T-helper 1 cell treated with Interleukin-12 subunit alpha and Interleukin-12 subunit beta and Interleukin-4 antibody, amounts not matched to agents 30 μg/mL and 1 μg/mL, for 36 hours (primary cell): ENCODE measurements around the gene MYB.

Experiments used
- H3K27ac Mint-ChIP-seq: one replicate; pipeline ENCODE4 v1.8.0; 2021; ENCODE audit warnings: mild to moderate bottlenecking, mixed read lengths
- H3K27me3 Mint-ChIP-seq: one replicate; pipeline ENCODE4 v1.8.0; 2021; ENCODE audit warnings: low read depth, mixed read lengths
- H3K36me3 Mint-ChIP-seq: one replicate; pipeline ENCODE4 v1.8.0; 2021; ENCODE audit warnings: low read depth, mixed read lengths
- H3K4me1 Mint-ChIP-seq: one replicate; pipeline ENCODE4 v1.8.0; 2021; ENCODE audit warnings: low read depth, mixed read lengths
- H3K4me3 Mint-ChIP-seq: one replicate; pipeline ENCODE4 v1.8.0; 2021; ENCODE audit warnings: mild to moderate bottlenecking, moderate library complexity, mixed read lengths
- H3K9me3 Mint-ChIP-seq: one replicate; pipeline ENCODE4 v1.8.0; 2021; ENCODE audit warnings: mixed read lengths

Gene MYB

DNA sequence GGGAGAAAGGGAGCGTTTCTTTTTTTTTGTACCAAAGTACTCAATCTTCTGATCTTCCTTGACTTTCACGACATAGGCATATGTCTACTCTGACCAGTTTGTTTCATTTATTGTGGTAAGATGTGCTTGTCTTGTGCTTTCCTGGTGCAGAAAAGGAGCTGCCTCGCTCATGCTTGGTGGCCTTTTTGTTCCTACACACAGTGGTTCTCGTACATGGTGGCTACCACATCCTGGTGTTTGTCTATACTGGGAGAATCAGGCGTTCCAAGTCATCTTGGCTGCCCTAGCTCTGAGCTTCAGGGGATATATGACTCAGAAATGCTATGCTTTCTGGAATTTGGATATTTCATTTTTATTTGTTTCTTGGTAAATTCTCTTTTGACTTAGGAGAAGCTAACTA lies 31.8 kb downstream of the MYB start:
- peaks cover 43% of the 10 kb centered on the region for H3K4me1 Mint-ChIP-seq
- H3K27ac Mint-ChIP-seq: peak overlapping the region; percentile 88
- H3K27me3 Mint-ChIP-seq: no peaks in the 10 kb centered on the region
- H3K36me3 Mint-ChIP-seq: peaks cover 43% of the 10 kb centered on the region
- no peaks in the 10 kb centered on the region for H3K9me3 Mint-ChIP-seq
- H3K4me3 Mint-ChIP-seq: peak overlapping the region; percentile 75

GRCh38 chr6:135213616-135214015 lies 32.5 kb downstream of the MYB start:
- H3K36me3 Mint-ChIP-seq: peaks cover 43% of the 10 kb centered on the region
- H3K9me3 Mint-ChIP-seq: no peaks in the 10 kb centered on the region
- no peak overlapping the region for H3K4me3 Mint-ChIP-seq
- peak overlapping the region; percentile 47 for H3K27ac Mint-ChIP-seq
- H3K27me3 Mint-ChIP-seq: no peaks in the 10 kb centered on the region
- H3K4me1 Mint-ChIP-seq: peaks cover 43% of the 10 kb centered on the region

- H3K36me3 Mint-ChIP-seq: peaks cover 42% of the 10 kb centered on the region
- no peaks in the 10 kb centered on the region for H3K9me3 Mint-ChIP-seq
- H3K27me3 Mint-ChIP-seq: no peaks in the 10 kb centered on the region
- H3K4me1 Mint-ChIP-seq: peaks cover 30% of the 10 kb centered on the region
- H3K27ac Mint-ChIP-seq: no peak overlapping the region
- H3K4me3 Mint-ChIP-seq: no peak overlapping the region
Measured at GRCh38 chr6:135215160-135215559, 34.1 kb downstream of the MYB start.

- Mint-ChIP-seq H3K9me3 (no peaks in the 10 kb centered on the region), H3K27me3 (no peaks in the 10 kb centered on the region), H3K36me3 (peaks cover 39% of the 10 kb centered on the region), H3K27ac (no peak overlapping the region), H3K4me1 (peaks cover 26% of the 10 kb centered on the region), H3K4me3 (no peak overlapping the region)
Measured at GRCh38 chr6:135215563-135215962, 34.5 kb downstream of the MYB start.

GRCh38 chr6:135217663-135218062 lies 36.6 kb downstream of the MYB start:
- Mint-ChIP-seq H3K27ac (no peak overlapping the region), H3K4me1 (peaks cover 17% of the 10 kb centered on the region), H3K36me3 (peaks cover 31% of the 10 kb centered on the region), H3K4me3 (no peak overlapping the region), H3K9me3 (no peaks in the 10 kb centered on the region), H3K27me3 (no peaks in the 10 kb centered on the region)

DNA sequence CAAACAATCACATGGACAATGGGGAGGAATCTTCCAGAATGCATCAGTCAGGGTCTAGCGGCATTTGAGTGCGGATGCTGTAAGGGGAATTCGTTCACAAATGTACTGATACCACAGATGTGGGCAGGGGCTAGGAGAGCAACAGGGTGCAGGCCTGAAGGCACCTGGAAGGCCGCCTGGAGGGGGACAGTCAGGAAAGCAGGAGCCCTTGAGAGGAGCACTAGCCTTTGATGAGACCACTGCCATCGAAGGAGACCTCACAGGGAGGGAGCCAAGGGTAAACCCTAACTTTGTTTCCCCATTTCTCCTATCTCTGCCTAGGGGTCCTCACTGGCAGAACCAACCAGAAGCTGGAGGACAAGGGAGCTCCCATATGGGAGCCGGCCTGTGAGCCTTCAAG lies 38.2 kb downstream of the MYB start:
- no peak overlapping the region for H3K4me3 Mint-ChIP-seq
- no peaks in the 10 kb centered on the region for H3K9me3 Mint-ChIP-seq
- no peaks in the 10 kb centered on the region for H3K27me3 Mint-ChIP-seq
- no peak overlapping the region for H3K27ac Mint-ChIP-seq
- peaks cover 18% of the 10 kb centered on the region for H3K4me1 Mint-ChIP-seq
- peaks cover 34% of the 10 kb centered on the region for H3K36me3 Mint-ChIP-seq

GRCh38 chr6:135221042-135221441 lies 39.9 kb downstream of the MYB start:
- Mint-ChIP-seq H3K4me1 (peaks cover 17% of the 10 kb centered on the region), H3K4me3 (no peak overlapping the region), H3K36me3 (peaks cover 33% of the 10 kb centered on the region), H3K9me3 (no peaks in the 10 kb centered on the region), H3K27me3 (no peaks in the 10 kb centered on the region), H3K27ac (no peak overlapping the region)

GRCh38 chr6:135221505-135221904 lies 40.4 kb downstream of the MYB start:
- H3K9me3 Mint-ChIP-seq: no peaks in the 10 kb centered on the region
- no peak overlapping the region for H3K27ac Mint-ChIP-seq
- H3K4me3 Mint-ChIP-seq: no peak overlapping the region
- peaks cover 32% of the 10 kb centered on the region for H3K36me3 Mint-ChIP-seq
- peaks cover 17% of the 10 kb centered on the region for H3K4me1 Mint-ChIP-seq
- no peaks in the 10 kb centered on the region for H3K27me3 Mint-ChIP-seq

DNA sequence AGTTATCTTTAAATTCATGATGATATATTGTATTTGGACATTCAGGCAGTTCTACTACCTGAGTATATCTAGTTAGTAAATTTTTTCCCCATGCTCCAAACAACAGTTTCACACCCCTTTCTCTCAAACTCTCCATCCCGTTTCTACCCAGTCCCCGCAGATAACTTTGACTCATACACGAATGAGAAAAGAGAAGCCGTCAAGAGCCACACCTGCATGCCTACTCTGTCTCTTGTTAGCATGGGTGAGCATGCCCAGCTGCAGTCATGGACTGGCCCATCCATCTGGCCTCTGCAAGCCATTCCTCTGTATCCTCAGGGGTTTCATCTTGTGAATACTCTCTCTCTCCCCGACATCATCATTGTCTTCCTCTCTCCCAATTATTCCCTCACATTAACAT lies 41.5 kb downstream of the MYB start:
- H3K36me3 Mint-ChIP-seq: peaks cover 27% of the 10 kb centered on the region
- no peaks in the 10 kb centered on the region for H3K9me3 Mint-ChIP-seq
- no peaks in the 10 kb centered on the region for H3K27me3 Mint-ChIP-seq
- no peak overlapping the region for H3K4me3 Mint-ChIP-seq
- H3K27ac Mint-ChIP-seq: peak overlapping the region; percentile 58
- peaks cover 25% of the 10 kb centered on the region for H3K4me1 Mint-ChIP-seq

- H3K9me3 Mint-ChIP-seq: no peaks in the 10 kb centered on the region
- H3K36me3 Mint-ChIP-seq: peaks cover 20% of the 10 kb centered on the region
- no peaks in the 10 kb centered on the region for H3K27me3 Mint-ChIP-seq
- H3K4me1 Mint-ChIP-seq: peaks cover 31% of the 10 kb centered on the region
- H3K4me3 Mint-ChIP-seq: peak overlapping the region; percentile 76
- H3K27ac Mint-ChIP-seq: peak overlapping the region; percentile 88
Measured at GRCh38 chr6:135224037-135224647, 43.0 kb downstream of the MYB start.

DNA sequence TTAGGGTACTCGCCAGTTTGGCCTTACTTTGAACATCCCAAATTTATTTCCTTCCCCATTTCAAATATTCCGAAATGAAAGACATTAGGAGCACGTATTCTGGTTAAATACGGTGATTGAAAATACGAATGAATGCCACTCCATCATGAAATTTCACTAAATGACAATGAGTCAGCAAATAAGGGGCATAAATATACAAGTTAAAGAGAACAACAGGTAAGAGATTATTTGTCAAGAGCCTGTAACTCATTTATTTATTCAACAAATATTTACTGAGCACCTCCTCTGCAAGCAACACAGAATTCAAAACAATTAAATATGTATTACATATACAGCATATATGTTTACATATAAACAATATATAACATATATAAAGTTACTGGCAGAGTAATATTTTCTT lies 44.8 kb downstream of the MYB start:
- no peak overlapping the region for H3K4me3 Mint-ChIP-seq
- no peaks in the 10 kb centered on the region for H3K9me3 Mint-ChIP-seq
- H3K27me3 Mint-ChIP-seq: no peaks in the 10 kb centered on the region
- H3K4me1 Mint-ChIP-seq: peaks cover 32% of the 10 kb centered on the region
- H3K27ac Mint-ChIP-seq: no peak overlapping the region
- H3K36me3 Mint-ChIP-seq: peaks cover 13% of the 10 kb centered on the region

DNA sequence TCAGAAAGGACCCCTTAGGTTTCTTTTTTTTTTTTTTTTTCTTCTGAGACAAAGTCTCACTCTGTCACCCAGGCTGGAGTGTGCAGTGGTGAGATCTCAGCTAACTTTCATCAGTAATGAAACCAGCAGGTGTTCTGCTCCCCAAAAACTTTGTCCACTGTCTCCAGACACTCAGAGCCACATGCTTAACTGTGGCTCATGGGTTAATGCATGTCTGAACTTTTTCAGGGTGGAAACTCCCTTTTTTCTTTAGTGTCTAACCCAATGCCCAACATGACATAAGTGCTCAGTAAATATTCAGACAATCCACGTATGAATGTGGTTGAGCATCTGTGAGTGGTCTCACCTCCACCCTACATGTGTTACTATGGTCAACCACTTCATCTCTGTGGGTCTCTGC lies 45.4 kb downstream of the MYB start:
- peaks cover 37% of the 10 kb centered on the region for H3K4me1 Mint-ChIP-seq
- H3K36me3 Mint-ChIP-seq: peaks cover 13% of the 10 kb centered on the region
- H3K27ac Mint-ChIP-seq: no peak overlapping the region
- H3K27me3 Mint-ChIP-seq: no peaks in the 10 kb centered on the region
- H3K9me3 Mint-ChIP-seq: no peaks in the 10 kb centered on the region
- no peak overlapping the region for H3K4me3 Mint-ChIP-seq

DNA sequence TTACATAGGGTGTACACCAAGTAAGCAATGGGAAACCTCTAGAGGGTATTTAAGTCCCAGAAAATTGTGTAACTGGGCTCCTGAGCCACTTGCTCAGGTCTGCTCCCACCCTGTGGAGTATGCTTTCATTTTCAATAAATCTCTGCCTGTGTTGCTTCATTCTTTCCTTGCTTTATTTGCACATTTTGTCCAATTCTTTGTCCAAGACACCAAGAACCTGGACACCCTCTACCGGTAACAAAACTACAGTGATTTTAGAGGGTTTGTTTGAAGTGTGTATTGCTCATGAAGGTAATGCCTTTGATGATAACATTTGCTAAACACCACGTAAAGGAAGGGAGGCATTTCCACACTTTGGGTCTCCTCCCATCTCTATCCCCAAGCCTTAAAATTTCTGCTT lies 46.2 kb downstream of the MYB start:
- H3K36me3 Mint-ChIP-seq: peaks cover 13% of the 10 kb centered on the region
- H3K4me1 Mint-ChIP-seq: peaks cover 38% of the 10 kb centered on the region
- no peak overlapping the region for H3K4me3 Mint-ChIP-seq
- H3K27ac Mint-ChIP-seq: no peak overlapping the region
- H3K27me3 Mint-ChIP-seq: no peaks in the 10 kb centered on the region
- H3K9me3 Mint-ChIP-seq: no peaks in the 10 kb centered on the region

- Mint-ChIP-seq H3K36me3 (peaks cover 10% of the 10 kb centered on the region), H3K27me3 (no peaks in the 10 kb centered on the region), H3K4me1 (peaks cover 35% of the 10 kb centered on the region), H3K27ac (no peak overlapping the region), H3K4me3 (no peak overlapping the region), H3K9me3 (no peaks in the 10 kb centered on the region)
Measured at GRCh38 chr6:135227758-135228157, 46.6 kb downstream of the MYB start.

GRCh38 chr6:135228486-135228885 lies 47.4 kb downstream of the MYB start:
- Mint-ChIP-seq H3K36me3 (peaks cover 6% of the 10 kb centered on the region), H3K4me3 (no peak overlapping the region), H3K9me3 (no peaks in the 10 kb centered on the region), H3K27ac (no peak overlapping the region), H3K27me3 (no peaks in the 10 kb centered on the region), H3K4me1 (peaks cover 32% of the 10 kb centered on the region)

GRCh38 chr6:135229996-135230395 lies 48.9 kb downstream of the MYB start:
- H3K27ac Mint-ChIP-seq: no peak overlapping the region
- no peaks in the 10 kb centered on the region for H3K27me3 Mint-ChIP-seq
- H3K9me3 Mint-ChIP-seq: no peaks in the 10 kb centered on the region
- peaks cover 2% of the 10 kb centered on the region for H3K36me3 Mint-ChIP-seq
- no peak overlapping the region for H3K4me3 Mint-ChIP-seq
- H3K4me1 Mint-ChIP-seq: peaks cover 33% of the 10 kb centered on the region
